ENCODE measurements around the gene DUSP8.
"Not testable (repeated sequence)": the region's sequence is repeated elsewhere in the genome, so short reads cannot be mapped to it uniquely, and the experiment has no call there.

DUSP8 gene, protein sequence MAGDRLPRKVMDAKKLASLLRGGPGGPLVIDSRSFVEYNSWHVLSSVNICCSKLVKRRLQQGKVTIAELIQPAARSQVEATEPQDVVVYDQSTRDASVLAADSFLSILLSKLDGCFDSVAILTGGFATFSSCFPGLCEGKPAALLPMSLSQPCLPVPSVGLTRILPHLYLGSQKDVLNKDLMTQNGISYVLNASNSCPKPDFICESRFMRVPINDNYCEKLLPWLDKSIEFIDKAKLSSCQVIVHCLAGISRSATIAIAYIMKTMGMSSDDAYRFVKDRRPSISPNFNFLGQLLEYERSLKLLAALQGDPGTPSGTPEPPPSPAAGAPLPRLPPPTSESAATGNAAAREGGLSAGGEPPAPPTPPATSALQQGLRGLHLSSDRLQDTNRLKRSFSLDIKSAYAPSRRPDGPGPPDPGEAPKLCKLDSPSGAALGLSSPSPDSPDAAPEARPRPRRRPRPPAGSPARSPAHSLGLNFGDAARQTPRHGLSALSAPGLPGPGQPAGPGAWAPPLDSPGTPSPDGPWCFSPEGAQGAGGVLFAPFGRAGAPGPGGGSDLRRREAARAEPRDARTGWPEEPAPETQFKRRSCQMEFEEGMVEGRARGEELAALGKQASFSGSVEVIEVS

DNA sequence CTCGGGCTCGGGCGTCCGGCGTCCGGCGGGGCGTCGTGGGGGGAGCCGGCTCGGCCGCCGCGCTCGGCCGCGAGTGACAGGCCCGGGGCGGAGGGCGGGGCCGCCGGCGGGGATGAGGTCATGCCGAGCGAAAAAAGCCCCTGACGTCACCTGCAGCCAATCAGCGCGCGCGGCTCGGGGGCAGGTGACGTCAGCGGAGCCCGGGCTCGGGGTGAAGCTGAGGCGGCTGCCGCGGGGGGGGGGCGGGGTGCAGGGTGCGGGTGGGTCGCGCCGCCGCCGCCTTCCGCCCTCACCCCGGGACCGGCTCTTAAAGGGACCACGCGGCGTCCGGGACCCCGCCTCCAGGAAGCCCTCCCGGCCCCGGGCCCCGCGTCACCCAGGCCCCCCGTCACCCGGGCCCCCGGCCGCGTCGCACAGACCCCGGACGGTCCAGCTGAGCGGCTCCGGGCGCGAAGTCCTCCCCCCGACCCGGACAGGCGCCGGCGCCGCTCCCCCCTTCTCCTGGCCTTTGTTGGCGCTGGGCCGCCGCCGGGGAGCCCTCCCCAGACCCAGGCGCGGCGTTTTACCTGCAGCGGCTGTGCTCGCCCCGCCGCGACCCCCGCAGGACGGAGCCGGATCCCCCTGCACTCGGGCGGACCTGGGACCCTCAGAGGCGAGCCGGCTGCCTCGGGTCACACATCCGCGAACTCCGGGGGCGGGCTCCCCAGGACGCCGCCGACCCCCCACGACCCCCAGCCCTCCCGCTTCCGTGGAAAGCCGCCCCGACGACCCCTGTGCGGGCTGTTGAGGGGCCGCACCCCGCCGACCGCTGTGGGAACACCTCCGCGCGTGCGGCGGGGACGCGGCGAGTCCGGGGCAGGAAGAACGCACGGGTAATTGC, at the start of gene DUSP8:
Gene DUSP8 (minus strand): TSS at position 75 of the 880 bp plus-strand sequence. CDS start 6,445 bp downstream, outside the sequence.
- DNase-seq (ENCODE audit: low read depth): peak; percentile 79

DNA sequence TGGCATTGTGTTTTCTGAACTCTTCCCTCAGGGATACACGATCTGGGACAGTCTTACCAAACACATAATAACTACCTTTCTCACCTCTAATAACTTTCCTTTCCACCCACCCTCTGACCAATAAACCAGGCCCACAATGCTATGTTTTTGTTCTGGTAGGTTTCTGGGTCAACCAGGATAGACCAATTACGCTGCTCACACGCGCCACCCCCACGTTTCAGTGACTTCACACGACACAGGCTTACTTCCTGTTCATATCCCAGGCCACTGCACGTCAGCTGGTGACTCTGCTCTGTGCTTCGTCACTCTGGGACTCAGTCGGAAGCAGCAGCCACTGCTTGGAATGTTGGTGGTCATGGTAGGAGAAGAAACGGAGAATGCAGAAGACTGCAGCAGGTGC, 47.4 kb upstream of the DUSP8 start:
- no peak for DNase-seq (ENCODE audit: low read depth)

DNA sequence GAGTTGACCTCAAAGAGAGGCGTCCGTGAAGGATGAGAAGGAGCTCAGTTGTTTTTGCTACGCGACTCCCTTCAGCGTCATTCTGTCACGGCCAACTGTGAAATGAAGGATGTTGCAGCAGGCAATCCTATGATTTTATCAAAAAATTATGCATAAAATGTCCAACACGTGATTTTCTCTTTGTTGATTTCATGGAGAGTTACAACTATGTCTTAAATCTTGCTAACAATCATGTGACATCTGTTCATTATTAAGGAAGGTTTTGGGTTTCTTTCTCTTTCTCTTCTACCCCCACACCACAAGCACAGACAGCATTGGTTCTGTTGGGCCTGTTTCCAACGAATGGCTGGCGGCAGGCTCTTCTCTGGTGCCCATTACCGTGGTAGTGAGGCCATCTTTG, 46.2 kb upstream of the DUSP8 start:
- DNase-seq (ENCODE audit: low read depth): no peak

DNA sequence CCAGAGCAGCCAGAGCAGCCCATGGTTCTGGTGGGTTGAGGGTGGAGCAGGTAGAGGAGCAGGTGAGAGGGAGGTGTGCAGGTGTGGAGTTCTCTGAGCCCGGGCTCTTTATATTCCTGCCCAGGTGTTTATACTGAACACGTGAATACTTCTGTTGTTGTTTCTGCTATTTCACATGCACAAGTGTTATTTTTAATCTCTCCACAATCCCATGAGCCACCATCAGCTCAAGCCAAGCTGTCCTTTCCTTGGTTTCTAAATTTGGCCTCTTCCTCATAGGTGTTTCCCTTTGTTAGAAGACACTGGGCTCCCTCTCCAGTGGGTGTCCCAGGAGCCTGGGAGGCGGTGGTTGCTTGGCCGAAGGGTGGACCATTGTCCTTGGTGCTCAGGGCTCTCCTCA, 36.3 kb upstream of the DUSP8 start, which contains the start of gene KRTAP5-3:
Gene KRTAP5-3 (minus strand): TSS at position 101 of the 400 bp plus-strand sequence. CDS start 78 bp downstream, at position 23.
- DNase-seq (ENCODE audit: low read depth): no peak

DNA sequence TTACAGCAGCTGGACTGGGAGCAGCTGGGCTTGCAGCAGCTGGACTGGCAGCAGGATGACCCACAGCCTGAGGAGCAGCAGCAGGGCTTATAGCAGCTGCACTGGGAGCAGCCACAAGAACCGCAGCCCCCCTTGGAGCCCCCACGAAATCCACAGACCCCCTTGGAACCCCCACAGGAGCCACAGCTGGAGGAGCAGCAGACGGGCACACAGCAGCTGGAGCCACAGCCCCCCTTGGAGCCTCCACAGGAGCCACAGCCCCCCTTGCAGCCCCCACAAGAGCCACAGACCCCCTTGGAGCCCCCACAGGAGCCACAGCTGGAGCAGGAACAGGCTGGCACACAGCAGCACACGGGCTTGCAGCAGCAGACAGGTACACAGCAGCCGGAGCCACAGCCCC, 35.8 kb upstream of the DUSP8 start:
- not testable (repeated sequence) for DNase-seq (ENCODE audit: low read depth)

DNA sequence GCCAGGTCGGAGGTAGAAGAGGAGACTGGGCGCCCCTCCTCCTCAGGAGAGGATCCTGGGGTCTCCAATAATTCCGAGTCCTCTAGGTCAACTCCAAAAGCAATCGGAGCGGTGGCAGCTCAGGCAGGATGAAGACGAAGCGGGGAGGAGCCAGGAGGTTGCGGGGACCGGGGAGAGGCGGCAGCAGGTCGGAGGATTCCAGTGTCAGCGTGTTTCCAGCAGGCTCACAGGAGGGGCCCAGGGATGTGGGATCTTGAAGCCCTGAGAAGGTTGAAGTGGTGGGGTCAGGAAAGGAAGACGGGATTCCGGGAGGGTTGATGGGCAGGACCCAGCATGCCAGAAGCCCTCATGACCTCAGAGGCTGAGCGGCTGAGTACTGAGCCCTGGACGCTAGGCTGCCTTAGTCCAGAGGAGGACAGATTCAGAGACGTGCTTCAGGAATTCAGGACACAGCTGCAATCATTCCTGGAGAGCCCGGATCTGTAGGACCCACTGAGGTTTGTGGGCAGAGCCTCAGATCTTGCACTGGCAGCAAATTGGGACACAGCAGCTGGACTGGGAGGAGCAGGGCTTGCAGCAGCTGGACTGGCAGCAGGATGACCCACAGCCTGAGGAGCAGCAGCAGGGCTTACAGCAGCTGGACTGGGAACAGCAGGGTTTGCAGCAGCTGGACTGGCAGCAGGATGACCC, 35.2 kb upstream of the DUSP8 start:
- not testable (repeated sequence) for DNase-seq (ENCODE audit: low read depth)

DNA sequence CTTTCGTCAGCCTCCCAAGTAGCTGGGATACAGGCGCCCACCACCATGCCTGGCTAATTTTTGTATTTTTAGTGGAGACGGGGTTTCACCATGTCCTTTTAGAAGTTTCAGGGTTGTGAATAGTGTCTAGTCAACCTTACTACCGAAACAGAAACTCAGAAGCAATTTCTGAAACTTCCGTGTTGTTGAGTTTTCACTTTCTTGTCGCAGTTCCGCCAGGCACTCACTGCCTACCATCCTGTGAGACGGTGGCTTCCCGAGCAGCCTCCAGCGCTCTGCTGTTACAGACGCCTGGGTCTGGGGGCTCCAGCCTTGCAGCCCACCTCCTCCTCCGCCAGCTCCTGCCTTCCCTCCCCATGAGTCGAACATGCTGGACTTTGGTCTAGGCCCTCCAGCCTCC, 33.9 kb upstream of the DUSP8 start:
- not testable (repeated sequence) for DNase-seq (ENCODE audit: low read depth)

DNA sequence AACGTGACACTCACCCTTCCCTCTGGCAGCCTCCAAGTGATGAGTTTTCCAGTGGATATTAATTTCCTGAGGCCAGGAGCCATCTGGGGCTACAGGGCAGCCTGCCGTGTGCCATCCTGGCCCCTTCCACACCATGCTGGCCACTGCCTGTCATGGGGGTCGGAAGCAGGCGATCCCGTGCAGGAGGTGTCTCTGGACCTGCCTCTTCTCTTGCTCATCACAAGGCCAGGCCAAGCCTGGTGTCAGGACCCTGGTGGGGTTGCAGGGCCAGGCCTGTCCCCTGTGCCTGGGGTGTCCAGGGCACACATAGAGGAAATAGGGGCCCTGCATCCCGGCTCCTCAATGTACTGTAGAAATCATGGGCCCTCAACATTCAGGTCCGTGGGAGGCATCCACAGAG, 32.6 kb upstream of the DUSP8 start:
- no peak for DNase-seq (ENCODE audit: low read depth)

DNA sequence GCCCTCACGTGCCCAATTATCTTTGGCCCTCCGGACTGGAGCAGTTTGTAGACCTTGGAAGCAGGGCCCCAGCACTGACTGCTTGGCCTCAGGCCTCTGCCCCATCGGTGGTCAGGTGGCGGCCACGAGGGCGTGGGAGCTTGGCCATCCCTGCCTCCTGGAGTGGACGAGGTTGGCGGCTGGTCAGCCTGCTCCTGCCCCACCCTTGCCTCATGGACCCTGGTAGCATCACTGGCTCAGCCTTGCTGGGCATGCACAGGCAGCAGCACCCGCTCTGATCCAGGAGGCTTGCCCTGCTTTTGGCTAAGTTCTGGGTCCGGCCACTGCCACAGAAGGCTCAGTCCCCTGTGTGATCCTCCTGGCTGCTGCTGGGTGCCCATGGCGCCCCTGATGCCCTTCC, 32.1 kb upstream of the DUSP8 start:
- no peak for DNase-seq (ENCODE audit: low read depth)

DNA sequence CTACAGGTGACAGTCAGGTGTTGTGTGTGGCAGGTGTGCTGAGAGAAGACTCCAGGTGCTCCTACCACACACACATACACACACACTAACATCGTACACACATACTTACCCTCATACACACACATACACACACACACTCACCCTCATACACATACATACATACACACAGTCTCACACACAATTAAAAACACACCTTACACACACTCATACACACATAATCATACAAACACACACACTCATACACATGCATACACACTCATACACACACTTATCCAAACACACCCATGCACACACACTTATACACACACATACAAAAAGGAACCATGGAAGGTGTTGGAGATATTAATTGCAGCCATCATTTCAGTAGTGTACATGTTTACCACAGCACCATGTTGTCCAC, 31.6 kb upstream of the DUSP8 start:
- DNase-seq (ENCODE audit: low read depth): no peak

DNA sequence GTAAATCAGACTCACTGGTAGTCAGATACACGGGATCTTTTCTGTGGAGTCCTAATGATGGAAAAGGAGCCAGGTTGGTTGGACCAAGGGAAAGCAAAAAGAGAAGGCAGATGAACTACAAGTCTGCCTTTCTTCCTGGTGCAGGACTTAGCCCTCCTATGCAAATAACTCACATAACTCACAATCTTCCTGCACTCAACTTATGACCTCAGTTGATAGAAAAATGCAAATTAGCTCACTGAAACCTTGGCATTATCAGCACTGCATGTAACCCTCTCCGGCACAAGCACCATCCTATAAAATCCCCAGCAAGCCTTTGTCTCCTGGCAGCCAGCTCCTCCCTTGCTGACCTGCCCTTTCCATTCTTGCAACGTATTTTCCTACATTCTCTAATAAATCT, 29.6 kb upstream of the DUSP8 start:
- DNase-seq (ENCODE audit: low read depth): not testable (repeated sequence)

DNA sequence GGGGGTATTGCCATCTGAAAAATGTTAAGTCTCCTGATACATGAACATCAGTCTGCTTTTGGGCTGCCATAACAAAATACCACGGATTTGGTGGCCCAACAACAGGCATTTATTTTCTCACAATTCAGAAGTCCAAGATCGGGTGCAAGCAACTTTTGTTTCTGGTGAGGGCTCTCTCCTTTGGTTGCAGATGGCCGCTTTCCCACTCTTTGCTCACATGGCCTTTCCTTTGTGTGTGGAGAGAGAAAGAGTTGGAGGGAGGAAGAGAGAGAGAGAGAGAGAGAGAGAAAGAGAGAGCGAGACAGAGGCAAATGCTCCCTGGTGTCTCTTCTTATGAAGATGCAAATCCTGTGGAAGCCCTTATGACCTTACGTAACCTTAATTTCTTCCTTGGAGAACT, 28.6 kb upstream of the DUSP8 start:
- DNase-seq (ENCODE audit: low read depth): no peak

DNA sequence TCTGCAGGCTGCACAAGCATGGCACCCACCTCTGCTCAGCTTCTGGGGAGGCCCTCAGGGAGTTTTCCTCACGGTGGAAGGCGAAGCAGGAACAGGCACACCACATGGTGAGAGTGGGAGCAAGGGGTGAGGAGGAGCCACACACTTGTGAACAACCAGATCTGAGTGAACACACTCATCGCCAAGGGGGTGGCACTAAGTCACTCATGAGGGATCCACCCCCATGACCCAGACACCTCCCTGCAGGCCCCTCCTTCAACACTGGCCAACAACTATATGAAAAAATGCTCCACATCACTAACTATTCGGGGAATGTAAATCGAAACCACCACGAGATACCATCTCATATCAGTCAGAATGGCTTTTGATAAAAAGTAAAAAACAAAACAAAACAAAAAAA, 26.7 kb upstream of the DUSP8 start:
- no peak for DNase-seq (ENCODE audit: low read depth)

DNA sequence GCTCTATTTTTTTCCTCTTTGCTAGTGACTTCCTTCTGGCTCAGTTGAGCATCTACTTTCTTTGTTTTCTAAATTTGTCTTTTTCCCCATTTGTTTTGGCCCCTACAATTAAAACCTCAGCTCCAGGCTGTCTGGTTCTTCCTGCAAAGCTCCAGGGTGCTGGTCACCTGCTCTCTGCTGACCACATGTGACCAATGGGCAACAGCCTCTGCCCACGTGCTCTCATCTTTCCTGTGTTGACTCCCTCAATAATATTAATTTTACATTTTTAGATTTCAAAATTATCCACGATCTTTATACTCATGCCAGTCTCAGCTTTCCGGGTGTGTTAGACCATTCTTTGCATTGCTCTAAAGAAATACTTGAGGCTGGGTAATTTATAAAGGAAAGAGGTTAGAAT, 26.3 kb upstream of the DUSP8 start:
- not testable (repeated sequence) for DNase-seq (ENCODE audit: low read depth)

DNA sequence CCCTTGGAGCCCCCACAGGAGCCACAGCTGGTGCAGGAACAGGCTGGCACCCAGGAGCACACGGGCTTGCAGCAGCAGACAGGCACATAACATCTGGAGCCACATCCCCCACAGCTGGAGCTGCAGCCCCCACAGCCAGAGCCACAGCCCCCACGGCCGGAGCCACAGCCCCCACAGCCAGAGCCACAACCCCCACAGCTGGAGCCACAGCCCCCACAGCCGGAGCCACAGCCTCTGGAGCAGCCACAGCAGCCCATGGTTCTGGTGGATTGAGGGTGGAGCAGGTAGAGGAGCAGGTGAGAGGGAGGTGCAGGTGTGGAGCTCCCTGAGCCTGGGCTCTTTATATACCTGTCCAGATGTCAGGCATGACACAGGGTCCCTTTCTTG, 25.9 kb upstream of the DUSP8 start, which contains the start of gene KRTAP5-2:
Gene KRTAP5-2 (minus strand): TSS at position 301 of the 387 bp plus-strand sequence. CDS start 44 bp downstream, at position 257.
- no peak for DNase-seq (ENCODE audit: low read depth)

DNA sequence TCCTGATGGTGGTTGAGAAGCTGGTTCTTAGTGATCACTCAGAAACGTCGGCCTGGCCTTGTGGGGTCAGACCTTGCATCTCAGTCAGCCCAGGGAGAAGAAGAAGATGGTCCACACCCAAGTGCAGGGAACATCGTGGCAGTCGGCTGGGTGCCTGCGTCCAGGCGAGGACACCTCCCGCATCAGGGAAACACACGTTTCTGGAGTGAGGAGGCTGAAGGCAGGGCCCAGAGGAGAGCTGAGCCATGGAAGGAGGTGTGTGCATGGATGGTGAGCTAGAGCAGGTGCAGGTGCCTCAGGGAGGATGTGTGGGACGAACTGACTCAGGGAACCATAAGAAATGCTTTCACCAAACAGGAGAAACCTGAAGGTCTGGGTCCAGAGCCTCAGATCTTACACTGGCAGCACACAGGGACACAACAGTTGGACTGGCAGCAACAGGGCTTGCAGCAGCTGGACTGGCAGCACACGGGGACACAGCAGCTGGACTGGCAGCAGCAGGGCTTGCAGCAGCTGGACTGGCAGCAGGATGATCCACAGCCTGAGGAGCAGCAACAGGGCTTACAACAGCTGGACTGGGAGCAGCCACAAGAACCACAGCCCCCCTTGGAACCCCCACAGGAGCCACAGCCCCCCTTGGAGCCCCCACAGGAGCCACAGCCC, 25.4 kb upstream of the DUSP8 start:
- DNase-seq (ENCODE audit: low read depth): no peak

DNA sequence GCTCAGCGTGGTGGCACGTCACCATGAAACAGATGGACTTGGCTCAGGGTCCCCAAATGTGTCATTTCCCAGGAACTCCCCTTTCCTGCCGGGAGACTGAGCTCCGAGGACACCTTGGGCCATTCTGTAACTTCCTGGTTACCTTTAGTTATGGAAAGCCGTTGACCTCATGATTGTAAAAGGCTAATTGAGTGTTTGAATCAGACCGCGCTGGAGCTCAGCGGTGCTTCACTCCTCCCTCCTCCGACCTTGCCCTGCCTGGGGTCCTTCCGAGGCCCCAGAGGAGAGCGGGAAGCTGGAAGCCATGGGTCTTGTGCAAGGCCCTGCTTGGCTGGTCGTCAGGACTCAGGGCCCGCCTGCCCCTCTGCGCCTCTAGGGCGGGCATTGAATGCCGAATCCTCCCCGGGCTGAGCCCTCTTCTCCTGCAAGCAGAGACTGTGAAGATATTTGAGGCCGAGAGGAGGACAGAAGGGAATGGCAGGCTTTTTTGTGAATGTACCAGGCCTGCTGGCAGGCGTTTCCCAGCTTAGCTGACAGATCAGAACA, 24.6 kb upstream of the DUSP8 start:
- not testable (repeated sequence) for DNase-seq (ENCODE audit: low read depth)

DNA sequence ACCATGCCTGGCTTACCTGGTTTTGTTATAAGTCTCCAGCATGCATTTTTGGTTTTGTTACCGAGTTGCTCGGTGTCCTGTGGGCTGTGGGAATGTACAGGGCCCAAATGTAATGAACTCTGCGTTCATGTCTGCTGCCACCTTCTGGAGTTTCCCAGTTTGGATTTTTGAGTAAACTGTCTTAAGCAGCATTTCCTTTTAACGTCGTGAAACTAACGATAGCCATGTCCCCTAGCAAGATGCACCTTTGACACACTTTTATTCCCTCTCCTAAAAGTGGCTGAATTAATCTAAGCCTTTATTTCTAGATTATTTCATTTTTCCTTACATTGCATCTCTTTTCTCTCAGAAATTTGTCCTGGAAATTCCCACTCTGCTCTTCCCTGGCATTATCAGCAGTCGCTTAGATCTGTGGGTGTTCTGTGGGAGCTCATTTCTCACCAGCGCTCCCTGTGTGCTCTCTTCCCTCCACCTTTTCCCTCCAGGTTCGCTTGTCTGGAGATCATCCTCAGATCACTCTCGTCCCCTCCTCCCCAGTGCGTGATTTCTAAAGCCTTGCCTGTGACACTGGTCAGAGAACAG, 24.0 kb upstream of the DUSP8 start:
- not testable (repeated sequence) for DNase-seq (ENCODE audit: low read depth)

DNA sequence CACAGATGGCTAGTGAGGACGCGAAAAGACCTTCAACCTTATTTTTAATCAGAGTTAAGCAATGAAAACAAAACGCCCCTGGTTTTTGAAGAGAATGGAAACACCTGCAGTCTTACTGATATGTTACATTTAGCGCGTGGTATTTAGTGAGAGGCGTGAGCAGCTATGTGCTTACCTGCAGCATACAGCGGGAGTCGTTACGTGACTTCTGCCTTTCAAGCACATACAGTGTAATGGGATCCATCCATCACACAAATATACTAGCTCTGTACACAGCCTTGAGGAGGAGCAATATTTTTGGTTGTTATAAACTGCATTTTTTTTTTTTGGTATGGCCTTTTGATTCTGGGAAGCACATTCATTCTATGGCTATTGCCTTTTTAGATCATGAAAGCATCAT, 20.6 kb upstream of the DUSP8 start:
- DNase-seq (ENCODE audit: low read depth): no peak

DNA sequence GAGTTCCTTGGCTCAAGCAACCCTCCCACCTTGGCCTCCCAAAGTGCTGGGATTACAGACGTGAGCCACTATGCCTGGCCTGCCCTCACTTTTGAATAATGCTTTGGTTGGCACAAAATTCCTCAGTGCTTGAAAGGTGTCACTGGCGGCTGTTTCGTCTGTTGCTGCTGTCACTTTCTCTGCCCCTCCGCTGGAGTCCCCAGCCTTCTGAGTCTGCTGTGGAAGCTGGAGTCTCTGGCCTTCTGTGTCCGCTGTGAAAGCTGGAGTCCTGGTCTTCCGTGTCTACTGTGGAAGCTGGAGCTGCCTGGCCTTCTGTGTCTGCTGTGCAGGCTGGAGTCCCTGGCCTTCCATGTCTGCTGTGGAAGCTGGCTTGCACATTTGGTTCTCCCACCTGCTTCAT, 17.9 kb upstream of the DUSP8 start:
- DNase-seq (ENCODE audit: low read depth): no peak

All from iris pigment epithelial cell (primary cell).